Suprapubic skin (tissue), 4 donors: Measurements from ENCODE around the gene ZBTB49. TPM values are rescaled to one million over a fixed set of nuclear protein-coding genes. Genes with fewer than 3 reads are reported as not detected.

Source experiments
- DNase-seq, 2 donors: peaks; one replicate each; pipeline ENCODE4 v3.0.0-alpha.2; 2019; ENCODE audit warnings: low spot score in 2 of 2
- H3K27ac ChIP-seq: fragments of 200-600 bp; sonication (generic); one replicate; pipeline ENCODE4 v1.5.1; 2019
- H3K27me3 ChIP-seq: fragments of 200-600 bp; sonication (generic); one replicate; pipeline ENCODE4 v1.5.1; 2019
- H3K36me3 ChIP-seq: fragments of 200-600 bp; sonication (generic); one replicate; pipeline ENCODE4 v1.5.1; 2019
- H3K4me1 ChIP-seq: fragments of 200-600 bp; sonication (generic); one replicate; pipeline ENCODE4 v1.5.1; 2019
- H3K4me3 ChIP-seq: fragments of 200-600 bp; sonication (generic); one replicate; pipeline ENCODE4 v1.5.1; 2019; ENCODE audit warnings: mild to moderate bottlenecking
- H3K9me3 ChIP-seq: fragments of 200-600 bp; sonication (generic); one replicate; pipeline ENCODE4 v1.5.1; 2019
- CTCF ChIP-seq, 2 donors: fragments of 200-600 bp in 1 of 2; fragments of 450-650 bp in 1 of 2; sonication (generic) in 1 of 2; IDR thresholded peaks; one replicate each; pipeline ENCODE4 v1.5.1; 2016 to 2019; ENCODE audit warnings: antibody characterized with exemption in 2 of 2, mild to moderate bottlenecking in 1 of 2, moderate library complexity in 1 of 2
- EP300 ChIP-seq: sonication (generic); formaldehyde crosslinking; IDR thresholded peaks from one replicate; pipeline ENCODE4 v1.6.1; 2017; ENCODE audit warnings: antibody characterized with exemption
- POLR2A ChIP-seq, 2 donors: fragments of 450-650 bp; IDR thresholded peaks; one replicate each; pipeline ENCODE4 v1.6.1; 2017; ENCODE audit warnings: antibody characterized with exemption in 2 of 2, mild to moderate bottlenecking in 2 of 2, moderate library complexity in 2 of 2
- POLR2AphosphoS5 ChIP-seq, 3 donors: sonication (generic); formaldehyde crosslinking; IDR thresholded peaks; one replicate each; pipeline ENCODE4 v1.6.1; 2017; ENCODE audit warnings: antibody characterized with exemption in 3 of 3
- WGBS: methylation state at CpG from one replicate; pipeline ENCODE4 v1.1.5; 2018; 5-methylcytosine and 5-hydroxymethylcytosine counted together
- total RNA-seq, 4 donors: library from RNA; depleted of rRNA; stranded (reverse); fragments of >200 nt; gene quantifications; one replicate each; pipeline ENCODE4 v1.1.0, GENCODE V29; 2016

The ZBTB49 gene
- total RNA-seq, 4 donors from 2014 or later: 3.6 to 11.2 (median 7.1) TPM

- TF ChIP-seq POLR2A (IDR thresholded peaks at IDR 0.05) (no peak), POLR2AphosphoS5 (IDR thresholded peaks at IDR 0.05) (no peak)
- peaks cover 5% of the 10 kb centered on the region for H3K27me3 ChIP-seq
- no peak for DNase-seq
- peaks cover 2% of the 10 kb centered on the region for H3K4me1 ChIP-seq
- no peak overlapping the region for H3K27ac ChIP-seq
- WGBS: 74% methylated on average over 6 of the region's 6 CpGs
- H3K36me3 ChIP-seq: no peaks in the 10 kb centered on the region
- no peak overlapping the region for H3K4me3 ChIP-seq
- no peaks in the 10 kb centered on the region for H3K9me3 ChIP-seq
Observed at GRCh38 chr4:4260185-4260751, 29.8 kb upstream of the ZBTB49 start.

- H3K27ac ChIP-seq: no peak overlapping the region
- H3K36me3 ChIP-seq: peaks cover 39% of the 10 kb centered on the region
- H3K27me3 ChIP-seq: no peaks in the 10 kb centered on the region
- TF ChIP-seq EP300 (no peak), POLR2AphosphoS5 (IDR thresholded peaks at IDR 0.05) (no peak), POLR2A (IDR thresholded peaks at IDR 0.05) (no peak), CTCF (IDR thresholded peaks at IDR 0.05) (no peak)
- no peak for DNase-seq
- WGBS: 80% methylated on average over 5 of the region's 5 CpGs
- H3K4me1 ChIP-seq: no peaks in the 10 kb centered on the region
- no peaks in the 10 kb centered on the region for H3K9me3 ChIP-seq
- H3K4me3 ChIP-seq: no peak overlapping the region
Observed at GRCh38 chr4:4267981-4268380, 22.1 kb upstream of the ZBTB49 start.

GRCh38 chr4:4268776-4269175 is 21.3 kb upstream of the ZBTB49 start:
- no peak for TF ChIP-seq POLR2AphosphoS5 (IDR thresholded peaks at IDR 0.05)
- no peak for TF ChIP-seq CTCF (IDR thresholded peaks at IDR 0.05)
- no peak for TF ChIP-seq POLR2A (IDR thresholded peaks at IDR 0.05)
- TF ChIP-seq EP300: no peak
- Histone ChIP-seq H3K36me3 (peaks cover 47% of the 10 kb centered on the region), H3K27me3 (no peaks in the 10 kb centered on the region), H3K4me3 (no peak overlapping the region), H3K9me3 (no peaks in the 10 kb centered on the region), H3K27ac (no peak overlapping the region), H3K4me1 (no peaks in the 10 kb centered on the region)
- WGBS: 80% methylated on average over 1 of the region's 1 CpG
- no peak for DNase-seq

GRCh38 chr4:4269331-4269731 is 20.7 kb upstream of the ZBTB49 start:
- H3K36me3 ChIP-seq: peaks cover 52% of the 10 kb centered on the region
- 84% methylated on average over 11 of the region's 11 CpGs for WGBS
- H3K4me1 ChIP-seq: no peaks in the 10 kb centered on the region
- H3K27me3 ChIP-seq: no peaks in the 10 kb centered on the region
- no peak overlapping the region for H3K27ac ChIP-seq
- H3K9me3 ChIP-seq: no peaks in the 10 kb centered on the region
- no peak for TF ChIP-seq EP300
- no peak for TF ChIP-seq POLR2A (IDR thresholded peaks at IDR 0.05)
- TF ChIP-seq CTCF (IDR thresholded peaks at IDR 0.05): no peak
- TF ChIP-seq POLR2AphosphoS5 (IDR thresholded peaks at IDR 0.05): no peak
- no peak for DNase-seq
- no peak overlapping the region for H3K4me3 ChIP-seq

- H3K36me3 ChIP-seq: peaks cover 58% of the 10 kb centered on the region
- no peak overlapping the region for H3K4me3 ChIP-seq
- no peaks in the 10 kb centered on the region for H3K4me1 ChIP-seq
- WGBS: 85% methylated on average over 4 of the region's 4 CpGs
- no peak for DNase-seq
- no peak for TF ChIP-seq POLR2A (IDR thresholded peaks at IDR 0.05)
- no peak for TF ChIP-seq CTCF (IDR thresholded peaks at IDR 0.05)
- no peaks in the 10 kb centered on the region for H3K9me3 ChIP-seq
- H3K27me3 ChIP-seq: no peaks in the 10 kb centered on the region
- H3K27ac ChIP-seq: no peak overlapping the region
Observed at GRCh38 chr4:4269856-4270255, 20.2 kb upstream of the ZBTB49 start.

- DNase-seq: no peak
- H3K36me3 ChIP-seq: peaks cover 64% of the 10 kb centered on the region
- TF ChIP-seq EP300 (no peak), CTCF (IDR thresholded peaks at IDR 0.05) (no peak), POLR2AphosphoS5 (IDR thresholded peaks at IDR 0.05) (no peak), POLR2A (IDR thresholded peaks at IDR 0.05) (no peak)
- H3K27me3 ChIP-seq: no peaks in the 10 kb centered on the region
- WGBS: 71% methylated on average over 4 of the region's 4 CpGs
- H3K27ac ChIP-seq: no peak overlapping the region
- H3K9me3 ChIP-seq: no peaks in the 10 kb centered on the region
- H3K4me3 ChIP-seq: no peak overlapping the region
- H3K4me1 ChIP-seq: no peaks in the 10 kb centered on the region
Observed at GRCh38 chr4:4270529-4270928, 19.5 kb upstream of the ZBTB49 start.
